Measurements from ENCODE around the gene RPS19. TPM values are rescaled to one million over a fixed set of nuclear protein-coding genes. Genes with fewer than 3 reads are reported as not detected.

RPS19 gene
- polyA plus RNA-seq, 2 of the 4 experiments (the other 2 are of a cell fraction) = 3,564 to 7,778 TPM

- TF ChIP-seq HOXB5 (CRISPR knock-in tag; IDR thresholded peaks at IDR 0.05) (no peak), PHF8 (IDR thresholded peaks at IDR 0.05; ENCODE audit: borderline replicate concordance, low read depth) (no peak), MAFK (IDR thresholded peaks at IDR 0.05; ENCODE audit: partially characterized antibody) (no peak), ZC3H11A (IDR thresholded peaks at IDR 0.05) (no peak), ZSCAN20 (CRISPR knock-in tag; IDR thresholded peaks at IDR 0.05) (no peak), RNF2 (IDR thresholded peaks at IDR 0.05; ENCODE audit: borderline replicate concordance, low read depth) (no peak), MAZ (IDR thresholded peaks at IDR 0.05; ENCODE audit: borderline replicate concordance, low read depth, low read length) (no peak), GATA3 (IDR thresholded peaks at IDR 0.05; ENCODE audit: borderline replicate concordance) (no peak), ELK1 (IDR thresholded peaks at IDR 0.05; ENCODE audit: low read depth, low read length) (no peak), RARB (CRISPR knock-in tag; IDR thresholded peaks at IDR 0.05) (0 out of 2 replicates have a peak, but pooled peaks have one; percentile 43), USF2 (IDR thresholded peaks at IDR 0.05) (no peak), RAD21 (conservative IDR thresholded peaks at IDR 0.05 in 1 of 2, IDR thresholded peaks at IDR 0.05 in 1 of 2) (no peak), PBX3 (IDR thresholded peaks at IDR 0.05) (0 out of 2 replicates have a peak, but pooled peaks have one; percentile 36), RFX5 (IDR thresholded peaks at IDR 0.05) (no peak), MYC (IDR thresholded peaks at IDR 0.05; ENCODE audit: borderline replicate concordance, low read length) (no peak), JUN (IDR thresholded peaks at IDR 0.05) (no peak; a peak in 1 of 5 replicates)
These were observed 10.4 kb downstream of the RPS19 start (continued) for GRCh38 chr19:41870401-41870873.

- H3K4me1 ChIP-seq = peaks cover 41% of the 10 kb centered on the region
- H3K27ac ChIP-seq = no peak overlapping the region
- WGBS (ENCODE audit: missing lambda C conversion rate) = 86% methylated on average over 16 of the region's 16 CpGs
- CTCF ChIA-PET = interaction anchor here (0.8 to 8.4 kb wide), 16 partner anchors 8 to 86 kb away, joined by 3 to 87 read pairs (median 17); partner anchors contain the start of genes ARHGEF1, ERFL, RABAC1 and RPS19
- no peak overlapping the region for H3K4me3 ChIP-seq
- FAIRE-seq (no peak), ATAC-seq (peak; percentile 0 to 8), DNase-seq (ENCODE audit: low read depth in 1 of 2, low spot score in 1 of 2) (peak in 1 of 2 experiments; percentile 56)
- H3K4me2 ChIP-seq = no peak overlapping the region
- POLR2A ChIA-PET = interaction anchor here (0.6 to 5.0 kb wide), 6 partner anchors 8 to 1113 kb away, joined by 3 to 102 read pairs (median 14); partner anchors contain the start of genes ARHGEF1, RABAC1 and RPS19
- H3K9me3 ChIP-seq = no peaks in the 10 kb centered on the region
- TF ChIP-seq EP300 (IDR thresholded peaks at IDR 0.05) (no peak), PBX3 (IDR thresholded peaks at IDR 0.05) (peak; percentile 65; the same call in 1 of the 2 replicates), HES2 (IDR thresholded peaks at IDR 0.05) (no peak), MAZ (IDR thresholded peaks at IDR 0.05; ENCODE audit: borderline replicate concordance, low read depth, low read length) (no peak), BHLHE40 (IDR thresholded peaks at IDR 0.05; ENCODE audit: low read depth, low read length) (no peak), USF2 (IDR thresholded peaks at IDR 0.05) (no peak), SMC3 (IDR thresholded peaks at IDR 0.05) (no peak), REST (IDR thresholded peaks at IDR 0.05) (0 out of 2 replicates have a peak, but pooled peaks have one; percentile 4), ELK1 (IDR thresholded peaks at IDR 0.05; ENCODE audit: low read depth, low read length) (no peak), NPAS2 (CRISPR knock-in tag; IDR thresholded peaks at IDR 0.05; ENCODE audit: borderline replicate concordance) (no peak), RARB (CRISPR knock-in tag; IDR thresholded peaks at IDR 0.05) (peak; percentile 93), GATA3 (IDR thresholded peaks at IDR 0.05; ENCODE audit: borderline replicate concordance) (peak; percentile 29)
These were observed 11.7 kb downstream of the RPS19 start for GRCh38 chr19:41871573-41872383.
